Prostate gland (tissue), 2 donors: Measurements from ENCODE around the gene SLIT3.

Experiments
- POLR2A ChIP-seq: fragments of 450-650 bp; IDR thresholded peaks from one replicate; pipeline ENCODE4 v1.6.1; 2016; ENCODE audit warnings: antibody characterized with exemption, mild to moderate bottlenecking
- TF ChIP-seq, protein P1 (sequence below), 4 experiments: fragments of 200-600 bp in 2 of 4; fragments of 450-650 bp in 2 of 4; sonication (generic) in 2 of 4; IDR thresholded peaks; 1 replicate in 3 of 4; 2 replicates in 1 of 4; pipeline ENCODE4 v1.5.1; 2016 to 2019; ENCODE audit warnings: antibody characterized with exemption in 4 of 4, mild to moderate bottlenecking in 2 of 4, moderate library complexity in 2 of 4

DNA sequence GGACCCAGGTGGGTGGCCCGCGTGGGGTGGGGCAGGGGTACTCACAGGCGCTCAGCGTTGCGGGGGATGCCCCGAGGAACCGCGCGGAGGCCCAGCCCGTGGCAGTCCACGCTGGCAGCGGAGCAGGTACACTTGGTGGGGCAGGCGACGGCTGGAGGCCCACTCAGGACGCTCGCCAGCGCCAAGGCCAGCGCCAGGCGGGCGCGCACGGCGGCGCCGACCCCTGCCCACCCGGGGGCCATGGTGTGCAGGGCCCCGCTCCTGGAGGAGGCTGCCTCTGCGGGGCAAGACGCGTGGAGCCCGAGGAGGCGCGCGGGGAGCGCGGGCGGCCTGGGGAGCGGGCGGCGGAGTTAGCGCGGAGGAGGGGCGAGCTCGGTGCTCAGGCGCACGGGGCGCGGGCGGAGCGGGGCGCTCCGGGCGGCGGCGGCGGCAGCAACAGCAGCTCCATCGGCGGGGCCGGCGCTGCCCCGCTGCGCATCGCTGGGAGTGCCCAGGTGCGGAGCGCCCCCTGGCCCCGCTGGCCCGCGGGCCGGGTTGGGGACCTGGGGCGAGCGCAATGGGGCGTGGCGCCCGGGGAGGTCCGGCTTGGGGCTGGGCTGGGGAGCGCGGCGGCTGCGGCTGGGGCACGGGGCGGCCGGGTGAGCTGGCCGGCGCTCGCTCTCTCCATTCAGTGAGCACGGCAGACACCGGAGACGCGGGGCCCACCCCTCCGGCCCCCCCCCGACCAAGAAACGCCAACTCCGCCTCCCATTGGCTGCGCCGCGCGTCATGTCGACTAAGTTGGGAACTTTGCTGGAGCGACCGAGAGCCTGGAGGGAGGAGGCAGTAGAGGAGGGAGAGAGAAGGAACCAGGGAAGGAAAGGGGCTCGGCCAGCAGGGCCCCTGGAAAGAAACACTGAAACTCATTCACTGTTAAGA is at the start of gene SLIT3:
- no peak for TF ChIP-seq POLR2A
- TF ChIP-seq, protein P1, sequence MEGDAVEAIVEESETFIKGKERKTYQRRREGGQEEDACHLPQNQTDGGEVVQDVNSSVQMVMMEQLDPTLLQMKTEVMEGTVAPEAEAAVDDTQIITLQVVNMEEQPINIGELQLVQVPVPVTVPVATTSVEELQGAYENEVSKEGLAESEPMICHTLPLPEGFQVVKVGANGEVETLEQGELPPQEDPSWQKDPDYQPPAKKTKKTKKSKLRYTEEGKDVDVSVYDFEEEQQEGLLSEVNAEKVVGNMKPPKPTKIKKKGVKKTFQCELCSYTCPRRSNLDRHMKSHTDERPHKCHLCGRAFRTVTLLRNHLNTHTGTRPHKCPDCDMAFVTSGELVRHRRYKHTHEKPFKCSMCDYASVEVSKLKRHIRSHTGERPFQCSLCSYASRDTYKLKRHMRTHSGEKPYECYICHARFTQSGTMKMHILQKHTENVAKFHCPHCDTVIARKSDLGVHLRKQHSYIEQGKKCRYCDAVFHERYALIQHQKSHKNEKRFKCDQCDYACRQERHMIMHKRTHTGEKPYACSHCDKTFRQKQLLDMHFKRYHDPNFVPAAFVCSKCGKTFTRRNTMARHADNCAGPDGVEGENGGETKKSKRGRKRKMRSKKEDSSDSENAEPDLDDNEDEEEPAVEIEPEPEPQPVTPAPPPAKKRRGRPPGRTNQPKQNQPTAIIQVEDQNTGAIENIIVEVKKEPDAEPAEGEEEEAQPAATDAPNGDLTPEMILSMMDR (IDR thresholded peaks at IDR 0.05) = no peak
